GM21619 (cell line): ENCODE measurements around the gene PDZD2.

Experiments
- ATAC-seq: cut with Tn5 transposase; IDR thresholded peaks from one replicate; pipeline ENCODE4 v1.9.1; 2021; ENCODE audit not compliant: unreplicated experiment

The PDZD2 gene

GRCh38 chr5:31913808-31914207 is 274.9 kb downstream of the PDZD2 start:
- ATAC-seq, result no peak

DNA sequence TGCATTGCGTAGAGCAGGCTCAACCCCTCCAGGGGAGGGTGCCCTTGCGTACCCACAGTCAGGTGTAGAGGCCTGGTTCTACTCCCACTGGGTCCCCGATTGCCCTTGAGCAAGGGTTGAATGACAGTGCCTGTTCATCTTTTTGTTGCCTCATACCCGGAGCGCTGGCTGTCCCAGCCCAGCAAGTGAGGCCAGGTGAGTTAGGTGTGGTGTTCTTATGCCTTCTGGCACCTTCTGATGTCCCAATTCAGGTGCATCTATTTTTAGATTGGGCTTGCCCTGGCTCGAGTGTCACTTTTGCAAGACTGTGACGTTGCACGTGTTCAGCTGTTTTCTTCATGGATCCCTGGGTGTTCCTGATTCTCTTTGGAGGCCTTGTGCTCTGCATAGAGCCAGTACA is 277.4 kb downstream of the PDZD2 start:
- no peak for ATAC-seq

- no peak for ATAC-seq
Measured at GRCh38 chr5:31918739-31919138, 279.8 kb downstream of the PDZD2 start.

GRCh38 chr5:31921852-31922305 is 282.9 kb downstream of the PDZD2 start:
- ATAC-seq, result no peak

- ATAC-seq, result no peak
Measured at GRCh38 chr5:31924005-31924404, 285.1 kb downstream of the PDZD2 start.

DNA sequence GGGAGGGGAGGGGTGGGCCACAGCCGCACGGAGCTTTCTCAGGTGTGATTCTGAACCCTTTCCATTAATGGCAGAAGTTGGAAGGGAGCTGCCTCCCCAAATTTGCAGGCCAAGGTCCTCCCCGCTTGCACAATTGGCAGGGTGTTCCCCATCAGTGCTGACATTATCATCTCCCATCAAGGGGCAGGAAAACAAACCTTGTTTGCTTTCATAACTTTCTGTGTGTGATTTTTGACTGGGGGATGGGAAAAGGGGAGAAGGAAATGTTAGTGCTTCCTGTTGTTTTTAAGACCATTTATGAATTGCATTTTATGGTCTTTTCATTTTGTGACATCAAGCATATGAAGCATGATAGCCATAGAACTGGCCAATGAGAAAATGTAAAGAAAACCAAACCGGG is 292.9 kb downstream of the PDZD2 start:
- no peak for ATAC-seq

DNA sequence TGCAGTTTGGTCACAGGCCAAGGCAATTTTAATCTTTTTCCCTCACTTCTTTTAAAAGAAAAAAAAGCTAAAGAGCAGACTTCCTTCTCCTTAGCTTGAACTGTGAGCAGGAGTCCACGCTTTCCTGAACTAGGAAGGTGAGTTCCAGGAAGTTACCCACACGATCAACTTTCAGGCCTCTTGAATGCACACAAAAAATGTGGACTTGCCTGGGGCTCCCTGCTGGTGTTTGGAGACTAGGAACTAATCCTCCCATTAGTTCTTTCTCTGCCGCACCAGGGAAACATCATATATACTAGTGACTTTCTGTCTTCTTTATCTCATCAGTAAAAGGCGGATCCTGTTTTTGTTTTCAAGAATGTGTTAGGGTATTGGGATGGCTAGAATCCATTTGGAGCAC is 295.2 kb downstream of the PDZD2 start:
- ATAC-seq, result no peak

DNA sequence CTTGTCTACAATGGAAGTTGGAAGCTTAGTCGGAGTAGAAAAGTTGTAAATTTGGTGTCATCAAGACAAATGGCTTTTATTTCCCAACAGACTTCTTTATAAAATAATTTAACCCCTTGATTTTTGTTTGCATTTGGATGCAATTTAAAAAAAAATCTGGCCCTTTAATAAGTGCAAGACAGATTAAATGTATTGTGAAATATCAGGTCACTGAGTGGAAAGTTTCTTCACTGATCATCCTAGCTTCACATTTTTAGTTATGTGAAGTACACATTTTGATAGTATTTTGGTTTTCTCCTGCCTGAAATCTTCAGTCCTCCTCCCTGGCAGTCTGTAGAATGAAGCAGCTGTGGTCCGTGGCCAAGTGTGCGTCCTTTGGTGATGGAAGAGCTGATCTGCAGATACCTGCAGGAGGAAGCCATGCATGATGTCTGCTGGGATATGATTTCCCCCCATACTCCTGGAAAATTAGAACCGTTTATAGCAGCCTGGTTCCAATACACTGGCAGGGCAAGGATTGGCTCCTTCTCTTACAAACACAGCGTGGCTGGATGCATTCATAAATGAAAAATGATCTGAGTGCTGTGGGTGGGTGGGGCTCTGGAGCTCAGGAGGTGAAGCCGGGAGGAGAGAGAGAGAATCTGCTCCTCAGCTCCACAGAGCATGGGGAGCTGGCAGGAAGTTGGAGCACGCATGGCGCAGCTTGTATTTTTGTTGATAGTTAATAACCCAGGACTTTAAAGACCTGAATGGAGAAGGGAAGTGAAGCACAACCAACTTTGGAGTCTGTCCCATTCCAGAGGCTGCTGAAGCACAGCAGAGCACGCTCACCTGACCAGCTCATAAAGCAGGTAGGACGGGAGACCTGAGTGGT is 296.8 kb downstream of the PDZD2 start:
- no peak for ATAC-seq

- no peak for ATAC-seq
Measured at GRCh38 chr5:31936683-31937082, 297.8 kb downstream of the PDZD2 start.

DNA sequence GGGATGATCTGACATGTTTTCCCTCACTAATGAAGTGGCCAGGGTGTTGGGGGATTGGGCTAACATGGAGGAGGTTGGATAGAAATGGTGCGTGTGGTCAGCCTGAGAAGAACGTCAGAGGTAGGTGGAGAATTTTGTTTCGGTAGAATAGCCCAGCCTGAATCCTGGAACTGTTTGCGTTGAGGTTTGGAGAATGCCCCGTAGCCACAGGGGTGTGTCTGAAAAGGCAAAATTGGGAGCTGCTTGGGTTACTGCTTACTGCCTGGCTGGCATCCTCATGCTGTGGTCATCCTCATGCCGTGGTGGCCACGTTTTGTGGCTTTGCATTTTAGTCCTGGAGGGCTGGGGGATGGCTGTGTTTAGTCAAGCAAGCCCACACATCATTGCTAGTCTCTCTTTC is 298.3 kb downstream of the PDZD2 start:
- no peak for ATAC-seq

GRCh38 chr5:31937703-31938102 is 298.8 kb downstream of the PDZD2 start:
- ATAC-seq, result no peak

GRCh38 chr5:31939151-31939550 is 300.2 kb downstream of the PDZD2 start:
- ATAC-seq, result no peak

GRCh38 chr5:31941151-31941755 is 302.3 kb downstream of the PDZD2 start:
- no peak for ATAC-seq

- no peak for ATAC-seq
Measured at GRCh38 chr5:31942546-31942945, 303.6 kb downstream of the PDZD2 start.

DNA sequence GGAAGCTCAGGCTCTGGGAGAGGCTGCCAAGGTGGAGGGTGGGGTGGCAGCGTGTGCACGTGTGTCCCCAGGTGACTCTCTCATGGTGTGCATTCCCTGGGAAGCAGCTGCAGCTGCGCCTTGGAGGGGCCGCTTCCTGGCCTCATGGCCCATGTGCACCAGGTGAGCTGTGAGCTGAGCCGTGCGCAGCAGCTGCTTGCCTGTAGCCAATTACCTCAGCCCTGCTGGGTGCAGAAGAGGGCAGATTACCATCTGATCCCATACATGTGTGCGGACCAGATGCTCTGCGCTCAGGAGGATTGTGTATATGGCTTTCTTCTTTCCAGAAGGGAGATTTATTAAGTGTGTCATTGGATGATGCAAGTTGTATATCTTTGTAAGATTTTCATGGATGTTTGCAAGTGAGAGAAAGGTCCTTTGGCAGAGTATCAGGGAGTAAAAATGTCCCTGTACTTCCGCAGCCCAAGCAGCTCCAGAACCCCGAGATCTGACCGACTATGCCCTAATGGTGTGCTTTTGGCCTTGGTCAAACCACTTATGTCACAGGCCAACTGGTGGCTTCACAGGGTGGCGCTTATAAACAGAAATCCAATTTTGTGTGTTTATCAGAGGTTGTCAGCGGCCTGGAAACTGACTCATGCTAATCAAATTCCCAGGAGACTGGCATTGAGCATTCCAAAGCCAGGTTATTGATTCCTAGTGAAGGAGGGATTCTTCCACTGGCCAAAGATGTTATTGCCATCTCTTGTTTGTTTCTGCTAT is 305.9 kb downstream of the PDZD2 start:
- ATAC-seq, result no peak

DNA sequence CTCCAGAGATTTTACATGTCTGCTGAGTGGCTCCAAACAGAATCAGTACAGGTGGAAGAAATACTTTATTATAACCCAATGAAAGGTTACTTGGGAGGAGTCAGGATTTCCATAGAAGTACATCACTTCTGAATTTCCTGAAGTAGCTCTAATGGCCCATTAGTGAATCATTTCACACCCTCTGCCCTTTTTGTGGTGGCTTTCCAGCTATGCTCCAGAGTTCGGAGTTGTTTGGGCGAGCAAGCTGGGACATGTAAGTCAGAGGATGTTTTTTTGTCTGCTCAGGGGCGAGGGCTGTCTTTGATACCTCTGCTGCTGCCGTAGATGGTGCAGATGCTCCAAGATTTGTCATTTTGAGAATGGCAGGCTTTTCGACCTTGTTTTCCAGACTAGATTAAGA is 309.1 kb downstream of the PDZD2 start:
- ATAC-seq, result no peak

DNA sequence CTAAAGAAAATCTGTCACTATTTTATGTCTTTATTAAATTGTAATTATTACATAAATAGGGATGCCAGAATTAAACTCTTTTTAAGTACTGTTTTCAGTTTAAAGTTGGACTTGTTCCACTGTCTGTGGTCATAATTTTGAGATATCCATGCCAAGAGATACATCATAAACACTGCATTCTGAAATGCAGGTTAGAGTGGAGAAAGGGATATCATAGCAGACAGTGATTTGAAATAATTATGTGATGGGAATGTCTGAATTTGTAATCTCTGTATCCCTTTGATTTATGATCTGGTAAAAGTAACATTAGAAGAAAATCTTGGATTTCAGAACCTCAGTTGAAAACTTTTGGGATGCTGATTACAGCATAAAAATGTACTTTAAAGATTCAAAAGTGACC is 313.1 kb downstream of the PDZD2 start:
- ATAC-seq, result no peak

GRCh38 chr5:31954091-31954490 is 315.2 kb downstream of the PDZD2 start:
- no peak for ATAC-seq

GRCh38 chr5:31957151-31957550 is 318.2 kb downstream of the PDZD2 start:
- no peak for ATAC-seq

- no peak for ATAC-seq
Measured at GRCh38 chr5:31962351-31962751, 323.4 kb downstream of the PDZD2 start.

GRCh38 chr5:31962871-31963307 is 324.0 kb downstream of the PDZD2 start:
- no peak for ATAC-seq
